HG03060 (cell line): ENCODE results near the gene NUDT8.
"Not testable (repeated sequence)": the region's sequence is repeated elsewhere in the genome, so short reads cannot be mapped to it uniquely, and the experiment has no call there.

ENCODE experiments used
- ATAC-seq: cut with Tn5 transposase; IDR thresholded peaks from one replicate; pipeline ENCODE4 v1.9.1; 2021; ENCODE audit warnings: low read depth, moderate number of reproducible peaks; ENCODE audit not compliant: unreplicated experiment

Gene NUDT8

DNA sequence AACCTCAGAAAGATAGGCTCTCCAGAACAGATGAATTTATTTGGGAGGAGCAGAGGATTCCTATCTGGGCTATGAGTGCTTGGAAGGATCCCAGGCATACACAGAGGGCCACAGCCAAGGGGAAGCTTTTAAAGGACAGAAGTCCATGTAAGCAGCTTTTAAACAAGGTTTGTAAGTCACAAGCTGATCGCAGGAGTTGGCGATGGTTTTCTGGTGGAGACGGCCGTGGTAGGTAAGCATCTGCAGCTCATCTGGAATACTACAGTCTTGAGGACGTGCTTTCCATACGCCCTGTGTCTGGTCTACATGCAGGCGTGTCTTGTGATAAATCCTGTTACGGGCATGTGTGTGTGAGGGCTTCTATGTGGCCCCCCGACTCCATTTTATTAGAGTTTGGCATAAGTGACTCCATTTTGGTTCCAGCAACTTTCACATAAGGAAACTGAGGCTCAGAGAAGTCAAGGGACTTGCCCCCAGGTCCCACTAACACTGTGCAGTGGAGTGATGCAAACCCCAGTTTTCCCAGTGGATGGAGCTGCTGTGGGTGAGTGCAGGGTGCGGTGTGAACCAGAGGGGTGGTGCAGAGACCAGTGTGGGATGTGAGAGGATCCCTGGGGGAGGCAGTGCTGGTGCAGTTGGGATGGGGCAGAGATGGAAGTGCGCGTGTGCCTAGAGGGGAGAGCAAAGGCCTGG is 32.6 kb upstream of the NUDT8 start:
- ATAC-seq: no peak

DNA sequence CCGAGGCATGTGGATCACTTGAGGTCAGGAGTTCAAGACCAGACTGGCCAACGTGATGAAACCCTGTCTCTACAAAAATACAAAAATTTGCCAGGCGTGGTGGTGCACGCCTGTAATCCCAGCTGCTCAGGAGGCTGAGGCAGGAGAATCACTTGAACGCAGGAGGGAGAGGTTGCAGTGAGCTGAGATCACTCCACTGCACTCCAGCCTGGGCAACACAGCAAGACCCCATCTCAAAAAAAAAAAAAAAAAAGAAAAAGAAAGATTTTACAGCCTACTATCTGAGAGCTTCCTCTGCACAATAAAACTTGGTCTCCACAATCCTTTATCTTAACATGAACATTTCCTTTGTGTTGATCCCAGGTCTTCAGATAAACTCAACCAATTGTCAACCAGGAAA is 31.0 kb upstream of the NUDT8 start:
- not testable (repeated sequence) for ATAC-seq

DNA sequence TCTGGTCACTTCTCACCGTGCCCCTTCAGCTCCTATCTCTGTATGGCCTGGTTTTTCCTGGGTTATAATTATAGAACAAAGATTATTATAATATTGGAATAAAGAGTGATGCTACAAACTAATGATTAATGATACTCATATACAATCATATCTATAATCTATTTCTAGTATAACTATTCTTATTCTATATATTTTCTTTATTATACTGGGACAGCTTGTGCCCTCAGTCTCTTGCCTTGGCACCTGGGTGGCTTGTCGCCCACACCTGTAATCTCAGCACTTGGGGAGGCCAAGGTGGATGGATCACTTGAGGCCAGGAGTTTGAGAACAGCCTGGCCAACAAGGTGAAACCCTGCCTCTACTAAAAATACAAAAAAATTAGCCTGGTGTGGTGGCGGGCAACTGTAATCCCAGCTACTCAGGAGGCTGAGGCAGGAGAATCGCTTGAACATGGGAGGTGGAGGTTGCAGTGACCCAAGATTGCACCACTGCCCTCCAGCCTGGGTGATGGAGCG is 30.0 kb upstream of the NUDT8 start:
- not testable (repeated sequence) for ATAC-seq

DNA sequence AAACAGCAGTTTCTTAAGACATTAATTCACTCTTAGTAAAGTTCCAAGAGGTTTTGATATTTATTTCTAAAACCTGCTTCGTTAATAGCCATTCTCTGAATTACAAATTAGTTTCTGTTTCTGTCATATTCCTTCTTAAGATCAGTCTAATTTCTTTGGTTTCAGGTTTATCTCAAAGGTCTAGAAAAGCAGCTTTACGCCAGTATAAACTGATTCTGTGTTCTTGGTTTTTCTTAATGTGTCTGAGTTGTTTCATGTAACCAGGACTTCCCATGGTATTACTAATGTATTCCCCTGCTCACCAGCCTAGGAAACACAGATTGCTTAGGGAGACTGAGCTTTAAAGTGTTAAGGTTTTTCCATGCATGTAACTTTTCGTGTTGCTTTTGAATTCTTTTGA is 27.6 kb upstream of the NUDT8 start:
- ATAC-seq: no peak

DNA sequence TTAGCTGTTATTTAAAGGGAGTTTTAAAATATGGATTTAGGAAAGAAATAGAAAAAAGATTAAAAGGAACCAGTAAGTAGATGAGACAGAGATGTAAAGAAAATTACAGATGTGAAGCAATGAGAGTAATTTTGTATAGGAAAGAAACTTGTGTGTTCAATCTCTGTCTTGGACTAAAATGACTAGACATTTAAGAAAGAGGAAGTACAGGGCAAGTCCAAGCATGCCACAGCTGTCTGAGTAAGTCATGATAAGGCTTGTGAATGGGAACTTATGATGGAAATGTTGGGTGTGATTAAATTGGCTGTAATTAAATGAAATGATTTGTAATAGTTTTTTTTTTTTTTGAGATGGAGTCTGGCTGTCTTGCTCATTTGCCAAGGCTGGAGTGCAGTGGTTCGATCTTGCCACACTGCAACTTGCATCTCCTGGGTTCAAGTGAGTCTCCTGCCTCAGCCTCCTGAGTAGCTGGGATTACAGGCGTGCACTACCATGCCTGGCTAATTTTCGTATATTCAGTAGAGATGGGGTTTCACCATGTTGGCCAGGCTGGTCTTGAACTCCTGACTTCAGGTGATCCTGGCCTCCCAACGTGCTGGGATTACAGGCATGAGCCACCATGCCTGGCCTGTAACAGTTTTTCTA is 26.7 kb upstream of the NUDT8 start:
- no peak for ATAC-seq

DNA sequence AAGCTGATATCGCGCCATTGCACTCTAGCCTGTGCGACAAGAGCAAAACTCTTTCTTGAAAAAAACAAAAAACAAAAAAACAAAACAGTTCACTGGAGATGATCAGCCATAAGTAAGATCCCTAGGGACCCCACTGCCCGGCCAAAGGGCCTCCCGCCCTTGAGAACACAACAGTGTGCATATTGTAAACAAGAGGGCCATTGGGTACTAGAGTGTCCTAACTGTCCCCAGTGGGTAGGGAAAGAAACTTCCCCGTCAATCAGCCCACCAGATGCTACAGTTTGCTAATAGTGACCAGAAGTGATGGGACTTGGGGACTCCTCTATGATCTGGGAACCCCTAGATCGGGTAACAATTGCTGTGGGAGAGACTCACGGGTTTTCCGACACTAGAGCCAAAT is 24.5 kb upstream of the NUDT8 start:
- no peak for ATAC-seq

DNA sequence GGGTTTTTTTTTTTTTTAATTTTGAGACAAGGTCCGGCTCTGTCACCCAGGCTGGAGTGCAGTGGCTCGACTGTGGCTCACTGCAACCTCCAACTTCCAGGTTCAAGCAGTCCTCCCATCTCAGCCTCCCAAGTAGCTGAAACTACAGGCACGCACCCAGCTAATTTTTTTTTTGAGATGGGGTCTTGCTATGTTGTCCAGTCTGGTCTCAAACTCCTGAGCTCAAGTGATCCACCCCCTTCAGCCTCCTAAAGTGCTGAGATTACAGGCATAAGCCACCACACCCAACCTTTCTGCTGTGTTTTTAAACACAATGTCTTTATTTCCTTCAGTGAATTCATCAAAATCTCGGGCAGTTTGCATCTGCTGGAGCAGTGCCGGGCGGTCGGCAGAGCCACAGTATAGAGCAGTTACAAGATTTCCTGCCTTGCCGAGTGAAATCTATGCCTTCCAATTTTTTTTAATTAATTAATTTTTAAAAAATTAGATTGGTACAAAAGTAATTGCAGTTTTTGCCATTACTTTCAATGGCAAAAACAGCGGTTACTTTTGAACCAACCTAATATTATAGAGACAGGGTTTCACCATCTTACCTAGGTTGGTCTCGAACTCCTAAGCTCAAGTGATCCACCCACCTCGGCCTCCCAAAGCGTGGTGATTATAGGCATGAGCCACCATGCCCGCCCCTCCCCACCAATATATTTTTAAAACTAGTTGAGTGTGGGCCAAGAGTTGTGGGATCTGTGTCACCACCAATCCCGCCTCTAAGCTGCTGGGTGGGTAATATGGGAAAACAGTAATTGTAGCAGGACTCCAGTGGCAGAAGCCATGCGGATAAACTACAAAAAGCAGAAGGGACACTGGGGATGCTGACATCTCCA is 23.5 kb upstream of the NUDT8 start:
- ATAC-seq: no peak

DNA sequence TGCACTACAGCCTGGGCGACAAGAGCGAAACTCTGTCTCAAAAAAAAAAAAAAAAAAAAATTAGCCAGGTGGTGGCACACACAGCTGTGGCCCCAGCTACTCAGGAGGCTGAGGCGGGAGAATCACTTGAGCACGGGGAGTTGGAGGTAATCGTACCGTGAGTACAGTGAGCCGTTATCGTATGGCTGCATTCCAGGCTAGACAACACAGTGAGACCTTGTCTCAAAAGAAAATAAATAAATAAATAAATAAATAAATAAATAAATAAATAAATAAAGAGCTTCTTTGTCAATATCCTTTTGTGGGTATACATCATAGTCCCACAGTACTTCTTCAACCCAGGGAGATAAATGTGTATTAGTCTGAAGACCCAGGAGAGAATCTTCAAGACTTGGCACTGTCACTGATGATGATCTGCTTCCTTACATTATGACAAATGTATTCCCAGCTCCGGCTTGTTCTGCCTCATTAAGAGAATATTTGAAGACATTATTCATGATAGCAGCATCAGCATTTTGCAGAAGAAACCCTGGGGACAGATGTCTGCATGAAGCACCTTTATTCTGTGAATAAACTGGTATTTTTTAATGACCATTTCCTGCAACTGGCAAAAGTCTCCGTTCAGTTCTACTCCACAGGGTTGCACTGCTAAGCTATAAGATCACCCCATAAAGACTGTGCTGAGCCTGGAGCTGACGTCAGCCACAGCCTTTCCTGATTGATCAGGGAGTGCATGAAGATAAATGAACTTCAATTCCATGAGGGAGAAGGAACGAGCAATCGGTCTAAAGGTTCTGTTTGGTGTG is 22.4 kb upstream of the NUDT8 start:
- ATAC-seq: no peak

DNA sequence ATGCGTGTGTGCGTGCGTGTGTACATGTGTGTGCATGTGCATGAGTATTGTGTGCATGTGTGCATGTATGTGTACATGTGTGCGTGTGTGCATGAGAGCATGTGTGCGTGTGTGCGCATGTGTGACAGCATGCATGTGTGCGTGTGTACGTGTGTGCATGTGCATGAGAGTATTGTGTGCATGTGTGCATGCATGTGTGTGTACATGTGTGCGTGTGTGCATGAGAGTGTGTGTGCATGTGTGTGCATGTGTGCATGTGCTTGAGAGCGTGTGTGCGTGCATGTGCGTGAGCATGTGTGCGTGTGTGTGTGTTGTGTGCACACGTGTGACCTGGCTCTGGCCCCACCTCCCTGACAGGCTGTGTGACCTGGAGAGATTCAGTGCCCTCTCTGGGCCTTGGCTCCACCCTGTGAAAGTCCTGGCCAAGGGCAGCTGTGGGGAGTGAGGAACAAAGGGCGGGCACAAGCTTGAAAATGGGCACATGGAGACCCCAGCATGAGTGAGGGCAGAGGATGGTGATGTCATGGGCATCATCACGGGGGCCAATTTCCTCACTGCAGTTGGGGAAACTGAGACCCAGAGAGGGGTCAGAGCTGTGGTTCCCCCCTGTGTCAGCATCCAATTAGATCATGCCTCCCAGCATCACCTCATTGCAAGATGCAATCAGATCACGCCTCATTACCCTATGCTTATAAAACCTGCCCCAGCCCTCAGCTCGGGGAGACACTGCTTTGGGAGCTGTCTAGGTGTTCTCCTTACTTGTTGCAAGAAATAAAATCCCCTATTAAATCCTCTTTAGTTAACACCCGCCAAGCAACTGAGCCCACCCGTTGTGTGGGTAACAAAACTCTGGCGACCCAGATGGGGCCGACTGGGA is 20.1 kb upstream of the NUDT8 start:
- ATAC-seq: no peak

DNA sequence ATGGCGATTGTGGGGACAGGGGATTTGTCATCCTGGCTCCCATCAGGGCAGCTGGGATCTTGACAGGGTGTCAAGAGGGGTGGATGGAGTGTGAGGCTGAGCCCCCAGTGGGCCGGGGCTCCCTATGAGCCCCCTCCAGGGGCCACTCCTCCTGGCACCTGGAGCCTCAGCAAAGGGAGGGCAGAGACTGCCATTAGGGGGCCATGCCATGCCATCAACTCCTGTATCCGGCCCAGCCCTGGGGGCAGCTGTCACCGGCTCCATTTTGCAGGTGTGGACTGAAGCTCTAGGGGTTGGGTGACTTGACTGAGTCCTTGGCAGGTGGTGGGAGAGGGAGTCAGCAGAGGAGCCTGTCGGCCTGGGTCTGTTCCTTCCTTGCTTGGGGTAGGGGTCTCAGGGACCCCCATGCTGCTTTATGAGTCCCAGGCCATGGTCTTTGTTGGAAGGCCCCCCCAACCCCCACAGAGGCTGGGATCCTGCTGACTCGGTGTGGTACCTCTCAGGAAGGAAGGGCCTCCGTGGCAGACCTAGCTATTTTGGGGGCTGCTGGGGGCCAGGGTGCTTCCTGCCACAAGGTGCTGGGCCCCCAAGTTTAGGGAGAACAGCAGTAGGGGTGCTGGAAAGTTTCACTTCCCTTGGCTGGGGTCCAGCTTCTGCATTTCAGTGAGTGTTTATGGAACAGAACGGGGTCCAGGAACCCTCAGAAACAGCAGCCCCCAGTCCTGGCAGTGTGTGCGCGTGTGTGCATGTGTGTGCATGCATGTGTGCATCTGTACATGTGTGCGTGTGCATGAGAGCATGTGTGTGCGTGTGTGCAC is 19.3 kb upstream of the NUDT8 start:
- no peak for ATAC-seq

DNA sequence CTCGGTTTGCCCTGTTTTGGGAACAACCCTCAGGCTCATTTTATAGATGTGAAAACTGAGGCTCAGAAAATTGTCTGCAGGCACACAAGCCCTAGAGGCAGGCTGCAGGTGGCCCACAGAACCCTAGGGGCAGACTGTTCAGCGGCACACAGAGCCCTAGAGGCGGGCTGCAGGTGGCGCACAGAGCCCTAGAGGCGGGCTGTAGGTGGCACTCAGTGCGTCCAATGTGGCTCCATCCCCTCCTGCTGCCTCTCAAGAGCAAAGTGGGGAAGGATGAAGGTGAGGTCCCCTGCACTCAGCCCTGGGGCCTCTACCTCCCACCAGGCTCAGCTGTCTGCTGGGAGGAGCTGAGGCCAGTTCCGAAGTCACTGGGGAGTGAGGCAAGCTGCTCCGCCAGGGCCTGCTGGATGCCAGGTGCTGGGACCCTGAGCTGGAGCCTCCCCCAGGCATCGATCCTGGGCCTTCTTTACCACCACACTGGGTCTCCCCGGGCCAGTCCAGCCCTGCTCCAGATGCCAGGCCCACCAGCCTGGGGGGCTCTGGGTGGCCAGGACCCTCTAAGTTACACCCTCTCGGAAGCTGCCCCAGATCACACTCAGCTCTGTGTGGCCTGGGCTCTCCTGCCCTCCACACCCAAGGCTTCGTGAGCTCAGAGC is 18.5 kb upstream of the NUDT8 start:
- ATAC-seq: no peak

DNA sequence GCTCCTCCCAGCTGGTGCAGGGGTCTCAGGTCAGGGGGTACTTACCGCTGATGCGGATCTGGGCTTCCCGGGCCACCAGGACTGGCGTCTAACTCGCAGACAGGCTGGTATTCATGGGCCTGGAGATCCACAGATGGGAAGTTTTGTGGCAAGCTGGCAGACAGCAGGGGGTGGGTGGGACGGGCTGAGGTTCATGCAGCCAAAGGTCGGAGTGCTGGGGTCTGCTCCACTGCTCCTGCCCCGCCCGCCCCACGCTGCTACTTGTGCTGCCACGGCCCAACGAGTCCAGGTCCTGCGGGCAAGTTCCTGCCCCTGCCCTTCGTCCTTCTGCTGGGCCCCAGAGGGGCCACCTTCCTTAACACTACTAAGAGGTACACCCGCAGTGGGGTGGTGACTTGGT is 17.7 kb upstream of the NUDT8 start:
- ATAC-seq: no peak

DNA sequence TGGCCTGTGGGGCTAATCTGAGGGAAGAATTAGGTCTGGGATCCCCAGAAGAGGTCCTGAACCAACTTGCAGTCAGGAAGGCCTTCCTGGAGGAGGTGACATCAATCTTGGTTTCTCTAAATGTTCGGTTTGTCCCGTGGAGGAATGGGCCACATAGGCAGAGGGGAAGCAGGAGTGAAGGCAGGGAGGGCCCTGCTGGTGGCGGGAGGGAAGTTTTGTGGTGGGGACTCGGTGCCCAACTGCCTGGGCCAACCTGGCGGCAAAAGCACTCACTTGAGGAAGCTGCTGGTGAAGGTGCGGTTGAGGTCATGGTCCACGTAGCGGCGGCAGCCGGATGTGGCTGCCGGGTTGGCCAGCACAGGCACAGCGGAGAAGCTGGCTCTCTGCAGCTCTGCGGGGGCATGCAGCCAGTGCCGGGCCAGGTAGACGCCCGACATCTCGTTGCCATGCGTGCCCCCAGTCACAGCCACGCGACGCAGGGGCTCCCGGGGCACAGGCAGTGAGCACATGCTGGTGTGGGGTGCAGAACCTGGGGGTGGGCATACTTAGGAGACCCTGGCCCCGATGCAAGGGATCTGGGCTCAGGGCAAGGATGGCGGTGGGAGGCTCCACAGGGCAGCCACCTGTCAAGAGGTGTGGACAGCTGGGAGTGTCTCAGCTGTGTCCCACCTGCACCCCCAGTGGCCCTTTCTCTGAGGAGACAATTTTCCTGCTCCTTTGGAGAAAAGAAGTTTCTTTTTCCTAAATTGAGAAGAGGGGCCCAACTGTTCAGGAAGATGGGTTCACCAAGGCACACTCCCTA is 17.0 kb upstream of the NUDT8 start:
- ATAC-seq: no peak

DNA sequence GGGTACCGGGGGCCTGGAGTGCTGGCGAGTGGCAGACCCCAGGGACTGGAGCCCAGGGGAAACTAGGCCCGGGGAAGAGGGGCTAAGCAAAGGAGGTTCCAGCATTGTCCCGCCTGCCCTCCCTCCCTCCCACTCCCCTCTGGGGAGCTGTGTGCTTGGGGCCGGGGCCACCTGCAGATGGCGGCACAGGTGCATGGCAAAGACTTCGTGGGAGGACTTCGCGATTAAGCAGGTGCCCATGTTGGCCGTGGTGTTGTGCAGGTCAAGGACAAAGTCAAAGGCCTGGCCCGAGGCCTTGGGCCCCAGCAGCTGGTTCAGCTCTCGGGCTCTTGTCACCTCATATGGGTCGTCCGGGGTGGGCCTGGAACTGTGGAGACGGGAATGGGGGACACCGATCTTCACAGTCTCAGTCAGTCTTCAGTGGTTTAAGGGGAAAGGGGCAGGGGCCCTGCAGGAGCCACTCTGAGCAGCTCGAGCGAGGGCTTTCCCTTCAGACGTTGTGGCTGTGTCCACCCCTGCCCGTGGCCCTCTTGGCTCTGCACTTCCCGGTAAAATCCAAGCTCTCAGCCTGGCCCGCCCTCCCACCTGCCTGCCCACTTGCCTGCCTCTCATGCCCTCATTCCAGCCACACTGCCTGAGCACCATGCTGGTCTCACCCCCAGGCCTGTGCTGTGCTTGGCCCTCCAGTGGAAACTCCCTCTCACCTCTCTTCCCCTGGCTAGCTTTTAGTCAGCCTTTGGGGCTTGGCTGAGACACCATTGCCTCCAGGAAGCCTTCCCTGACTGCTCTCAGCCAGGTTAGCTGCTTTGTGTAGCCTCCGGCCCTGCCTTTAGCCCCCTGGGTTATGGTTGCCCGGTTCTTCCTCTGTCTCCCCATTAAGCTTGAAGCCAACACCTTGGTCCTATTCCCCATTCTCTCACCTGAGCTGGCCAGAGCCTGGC is 16.1 kb upstream of the NUDT8 start:
- no peak for ATAC-seq

DNA sequence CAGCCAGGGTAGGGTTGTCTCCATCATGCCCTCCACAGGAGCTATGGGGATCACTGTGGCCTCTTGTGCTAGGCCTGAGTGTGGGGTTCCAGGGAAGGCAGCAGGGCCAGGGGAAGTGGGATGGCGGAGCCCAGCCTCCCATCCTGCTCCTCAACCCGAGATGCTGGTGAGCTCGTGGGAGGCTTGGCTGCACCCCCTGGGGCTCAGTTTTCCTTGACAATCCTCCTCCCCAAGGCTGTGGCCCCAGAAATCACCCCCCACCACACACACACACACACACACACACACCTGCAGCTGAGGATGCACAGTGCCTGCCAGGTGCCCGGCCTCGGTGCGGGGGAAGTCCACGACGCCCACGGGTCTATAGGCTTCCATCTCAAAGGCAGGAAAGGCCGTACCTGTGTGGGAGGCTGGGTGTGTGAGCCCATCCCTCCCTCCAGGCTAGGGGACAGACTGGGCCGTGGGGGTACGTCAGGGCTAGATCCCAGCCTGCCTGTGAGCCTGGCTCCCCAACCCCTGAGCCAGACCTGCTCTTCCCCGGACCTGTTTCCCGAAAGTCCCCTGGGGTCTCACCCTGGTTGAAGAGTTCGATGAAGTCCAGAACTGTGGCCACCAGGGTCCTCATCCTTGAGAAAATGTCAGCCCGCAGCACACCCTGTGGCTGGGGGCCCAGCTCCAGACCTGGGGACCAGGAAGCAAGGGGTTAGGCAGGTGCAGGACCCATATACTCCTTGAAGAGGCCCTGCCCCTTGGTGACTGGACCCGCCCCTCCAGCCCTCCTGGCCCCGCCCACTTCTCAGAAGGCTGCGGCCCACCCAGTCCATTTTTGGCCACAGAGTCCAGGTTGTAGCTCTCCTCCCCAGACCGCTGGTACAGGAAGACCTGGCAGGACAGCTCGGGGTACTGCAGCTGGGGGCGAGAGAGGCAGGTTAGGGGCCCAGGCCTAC is 15.0 kb upstream of the NUDT8 start:
- ATAC-seq: no peak
